Liver (tissue), 10 donors: ENCODE results near the gene LRP5. TPM values are rescaled to one million over a fixed set of nuclear protein-coding genes. Genes with fewer than 3 reads are reported as not detected.

Experiments used
- DNase-seq: peaks from one replicate; pipeline ENCODE4 v3.0.0-alpha.2; 2017; ENCODE audit warnings: low spot score
- H3K27ac ChIP-seq, 2 donors: one replicate each; pipeline ENCODE4 v1.7.0; 2013; ENCODE audit warnings: inconsistent platforms in 2 of 2, low read length in 2 of 2, control low read depth in 1 of 2, low read depth in 1 of 2, mild to moderate bottlenecking in 1 of 2
- H3K27me3 ChIP-seq, 4 donors: one replicate each; pipeline versions ENCODE4 v1.6.1 to v1.7.0; 2013; ENCODE audit warnings: low read length in 3 of 4, inconsistent platforms in 1 of 4, mild to moderate bottlenecking in 1 of 4, moderate library complexity in 1 of 4; ENCODE audit not compliant: control insufficient read depth in 4 of 4, insufficient read depth in 4 of 4
- H3K36me3 ChIP-seq, 4 donors: one replicate each; pipeline versions ENCODE4 v1.6.1 to v1.7.0; 2013; ENCODE audit warnings: low read length in 3 of 4, mild to moderate bottlenecking in 3 of 4, low read depth in 1 of 4, moderate library complexity in 1 of 4; ENCODE audit not compliant: control insufficient read depth in 4 of 4, insufficient read depth in 3 of 4
- H3K4me1 ChIP-seq, 4 donors: one replicate each; pipeline versions ENCODE4 v1.6.1 to v1.7.0; 2013; ENCODE audit warnings: low read length in 3 of 4, mild to moderate bottlenecking in 3 of 4, moderate library complexity in 1 of 4; ENCODE audit not compliant: control insufficient read depth in 4 of 4, insufficient read depth in 4 of 4
- H3K4me3 ChIP-seq, 3 donors: one replicate each; pipeline versions ENCODE4 v1.6.1 to v1.7.0; 2013; ENCODE audit warnings: low read length in 3 of 3, control low read depth in 1 of 3, low read depth in 1 of 3, mild to moderate bottlenecking in 1 of 3
- H3K9ac ChIP-seq, 2 donors: one replicate each; pipeline ENCODE4 v1.7.0; 2013; ENCODE audit warnings: low read length in 2 of 2, mild to moderate bottlenecking in 2 of 2, moderate library complexity in 2 of 2, control low read depth in 1 of 2, low read depth in 1 of 2
- H3K9me3 ChIP-seq, 4 donors: one replicate each; pipeline versions ENCODE4 v1.6.1 to v1.7.0; 2013; ENCODE audit warnings: low read length in 3 of 4; ENCODE audit not compliant: control insufficient read depth in 4 of 4
- ATF3 ChIP-seq: IDR thresholded peaks from 2 replicates; pipeline ENCODE4 v1.6.1; 2016; ENCODE audit warnings: antibody characterized with exemption
- CTCF ChIP-seq: fragments of 150-350 bp; IDR thresholded peaks from 2 replicates; pipeline ENCODE4 v1.5.1; 2017; ENCODE audit warnings: improper control_type of control experiment, low read depth, low read length; ENCODE audit not compliant: missing input control
- EGR1 ChIP-seq, 2 donors: IDR thresholded peaks; 2 replicates each; pipeline ENCODE4 v1.6.1; 2016 to 2018; ENCODE audit warnings: antibody characterized with exemption in 2 of 2, low read depth in 2 of 2
- FOXA1 ChIP-seq: IDR thresholded peaks from 2 replicates; pipeline ENCODE4 v1.6.1; 2016; ENCODE audit warnings: antibody characterized with exemption
- FOXA2 ChIP-seq: IDR thresholded peaks from 2 replicates; pipeline ENCODE4 v1.6.1; 2016; ENCODE audit warnings: antibody characterized with exemption
- GABPA ChIP-seq, 2 donors: IDR thresholded peaks in 1 of 2; conservative IDR thresholded peaks in 1 of 2; 2 replicates each; pipeline ENCODE4 v1.6.1; 2016; ENCODE audit warnings: antibody characterized with exemption in 2 of 2, mild to moderate bottlenecking in 1 of 2, moderate library complexity in 1 of 2
- HNF4A ChIP-seq, 2 donors: conservative IDR thresholded peaks; 2 replicates each; pipeline ENCODE4 v1.6.1; 2016; ENCODE audit warnings: antibody characterized with exemption in 2 of 2, mild to moderate bottlenecking in 2 of 2
- HNF4G ChIP-seq: IDR thresholded peaks from 2 replicates; pipeline ENCODE4 v1.6.1; 2016; ENCODE audit warnings: antibody characterized with exemption
- JUND ChIP-seq, 2 donors: IDR thresholded peaks; 2 replicates each; pipeline ENCODE4 v1.6.1; 2016; ENCODE audit warnings: antibody characterized with exemption in 2 of 2
- MAX ChIP-seq: IDR thresholded peaks from 2 replicates; pipeline ENCODE4 v1.6.1; 2016; ENCODE audit warnings: antibody characterized with exemption
- NR2F2 ChIP-seq: IDR thresholded peaks from 2 replicates; pipeline ENCODE4 v1.6.1; 2016; ENCODE audit warnings: antibody characterized with exemption
- RAD21 ChIP-seq, 2 donors: IDR thresholded peaks; 2 replicates each; pipeline ENCODE4 v1.6.1; 2016; ENCODE audit warnings: antibody characterized with exemption in 2 of 2, mild to moderate bottlenecking in 2 of 2
- REST ChIP-seq: IDR thresholded peaks from 2 replicates; pipeline ENCODE4 v1.6.1; 2016; ENCODE audit warnings: antibody characterized with exemption, mild to moderate bottlenecking
- RXRA ChIP-seq, 2 donors: IDR thresholded peaks; 2 replicates each; pipeline ENCODE4 v1.6.1; 2017 to 2018; ENCODE audit warnings: antibody characterized with exemption in 2 of 2, mild to moderate bottlenecking in 1 of 2
- SP1 ChIP-seq: IDR thresholded peaks from 2 replicates; pipeline ENCODE4 v1.6.1; 2018; ENCODE audit warnings: antibody characterized with exemption, mild to moderate bottlenecking
- YY1 ChIP-seq: IDR thresholded peaks from 2 replicates; pipeline ENCODE4 v1.6.1; 2016; ENCODE audit warnings: antibody characterized with exemption, mild to moderate bottlenecking
- ZBTB33 ChIP-seq: IDR thresholded peaks from 2 replicates; pipeline ENCODE4 v1.6.1; 2016; ENCODE audit warnings: antibody characterized with exemption
- WGBS: extraction: QIAGEN DNeasy Blood & Tissue Kit; methylation state at CpG from one replicate; pipeline ENCODE4 v1.1.7; 2013; 5-methylcytosine and 5-hydroxymethylcytosine counted together
- polyA plus RNA-seq, 2 donors: library from polyadenylated mRNA; stranded (reverse) in 1 of 2; unstranded in 1 of 2; fragments of 200-250 nt in 1 of 2; fragments of >200 nt in 1 of 2; fragmentation: Nextera tagmentation in 1 of 2; extraction: Ambion mirVana in 1 of 2; gene quantifications; one replicate each; pipeline versions ENCODE4 v1.2.1 to v1.2.3, GENCODE V29; 2013 to 2015
- small RNA-seq: library from RNA; depleted of rRNA; stranded (forward); fragments of <200 nt; gene quantifications from one replicate; pipeline ENCODE3, GENCODE V24; 2014
- total RNA-seq, 2 donors: library from RNA; depleted of rRNA; stranded (reverse); fragments of >200 nt; gene quantifications; one replicate each; pipeline ENCODE4 v1.2.3, GENCODE V29; 2014
- donor health status: healthy.
- donor health status: healthy.
- donor health status: healthy.
- donor health status: healthy.
- donor health status: healthy.

Gene LRP5
- total and polyA plus RNA-seq, 4 donors = 48.9 to 99.3 (median 71.3) TPM

GRCh38 chr11:68497761-68498160 is 185.4 kb downstream of the LRP5 start:
- peaks cover 9 to 18% (median 13%) of the 10 kb centered on the region in 4 donors for H3K4me1 ChIP-seq
- DNase-seq = no peak
- TF ChIP-seq GABPA (IDR thresholded peaks at IDR 0.05 in 1 of 2, conservative IDR thresholded peaks at IDR 0.05 in 1 of 2) (no peak), RAD21 (IDR thresholded peaks at IDR 0.05) (no peak), JUND (IDR thresholded peaks at IDR 0.05) (peak in 1 of 2 donors; percentile 41)
- no peak overlapping the region for H3K4me3 ChIP-seq
- peak overlapping the region; percentile 12 to 18 for H3K27ac ChIP-seq
- H3K36me3 ChIP-seq = no peaks in the 10 kb centered on the region
- H3K27me3 ChIP-seq = no peaks in the 10 kb centered on the region
- 38% methylated on average over 2 of the region's 2 CpGs for WGBS
- H3K9ac ChIP-seq = no peak overlapping the region
- H3K9me3 ChIP-seq = no peaks in the 10 kb centered on the region

- 21% methylated on average over 2 of the region's 2 CpGs for WGBS
- Histone ChIP-seq H3K36me3 (no peaks in the 10 kb centered on the region), H3K27me3 (no peaks in the 10 kb centered on the region), H3K9ac (no peak overlapping the region), H3K4me1 (peaks cover 9 to 17% (median 13%) of the 10 kb centered on the region in 4 donors), H3K27ac (peak overlapping the region in 1 of 2 donors; percentile 18), H3K4me3 (no peak overlapping the region), H3K9me3 (no peaks in the 10 kb centered on the region)
- no peak for TF ChIP-seq HNF4A (conservative IDR thresholded peaks at IDR 0.05)
- no peak for TF ChIP-seq CTCF
- no peak for TF ChIP-seq YY1
- no peak for TF ChIP-seq HNF4G
- no peak for TF ChIP-seq RAD21 (IDR thresholded peaks at IDR 0.05)
- TF ChIP-seq ATF3 = no peak
- TF ChIP-seq REST = no peak
- no peak for TF ChIP-seq FOXA2
- no peak for TF ChIP-seq RXRA (IDR thresholded peaks at IDR 0.05)
- no peak for TF ChIP-seq ZBTB33
- no peak for TF ChIP-seq JUND (IDR thresholded peaks at IDR 0.05)
- no peak for TF ChIP-seq MAX
- no peak for TF ChIP-seq NR2F2
- TF ChIP-seq EGR1 (IDR thresholded peaks at IDR 0.05; ENCODE audit: low read depth in 2 of 2) = no peak
- TF ChIP-seq FOXA1 = no peak
- no peak for TF ChIP-seq SP1
- no peak for TF ChIP-seq GABPA (IDR thresholded peaks at IDR 0.05 in 1 of 2, conservative IDR thresholded peaks at IDR 0.05 in 1 of 2)
- no peak for DNase-seq
Observed at GRCh38 chr11:68498321-68498720, 185.9 kb downstream of the LRP5 start.

Small RNA genes lying within 50 kb of the gene (small RNA-seq; reads per million reads assigned to genes)
- gene NDUFA3P2 = not detected

Other genes with a start within 250 kb of the LRP5 start
- 10 to 100 TPM; 18.4 to 41.9 TPM for gene CHKA, start 191.2 kb upstream of the LRP5 start, total RNA-seq
- 10 to 100 TPM; 11.4 to 16.1 TPM for gene CHKA, start 191.2 kb upstream of the LRP5 start, polyA plus RNA-seq
- gene KMT5B, start 99.3 kb upstream of the LRP5 start, total RNA-seq = 10 to 100 TPM; 17.9 to 33.8 TPM
- gene KMT5B, start 99.3 kb upstream of the LRP5 start, polyA plus RNA-seq = 10 to 100 TPM in 1 of 2 donors, 1 to 10 TPM in 1; 8.7 to 11.7 TPM
- gene C11orf24, start 40.6 kb upstream of the LRP5 start, total RNA-seq = 10 to 100 TPM in 1 of 2 donors, 1 to 10 TPM in 1; 7.8 to 39.8 TPM
- gene C11orf24, start 40.6 kb upstream of the LRP5 start, polyA plus RNA-seq = 10 to 100 TPM; 24.2 to 50.3 TPM
- gene PPP6R3, start 148.2 kb downstream of the LRP5 start, total RNA-seq = 100 to 1,000 TPM in 1 of 2 donors, 10 to 100 TPM in 1; 84.6 to 101 TPM
- 10 to 100 TPM; 12.3 to 31.5 TPM for gene PPP6R3, start 148.2 kb downstream of the LRP5 start, polyA plus RNA-seq